ENCODE data around the gene ADCY7. TPM values are rescaled to one million over a fixed set of nuclear protein-coding genes. Genes with fewer than 3 reads are reported as not detected.

The ADCY7 gene
- total and polyA plus RNA-seq, 2 donors from 2014 or later: 0.86 to 40.5 TPM

DNA sequence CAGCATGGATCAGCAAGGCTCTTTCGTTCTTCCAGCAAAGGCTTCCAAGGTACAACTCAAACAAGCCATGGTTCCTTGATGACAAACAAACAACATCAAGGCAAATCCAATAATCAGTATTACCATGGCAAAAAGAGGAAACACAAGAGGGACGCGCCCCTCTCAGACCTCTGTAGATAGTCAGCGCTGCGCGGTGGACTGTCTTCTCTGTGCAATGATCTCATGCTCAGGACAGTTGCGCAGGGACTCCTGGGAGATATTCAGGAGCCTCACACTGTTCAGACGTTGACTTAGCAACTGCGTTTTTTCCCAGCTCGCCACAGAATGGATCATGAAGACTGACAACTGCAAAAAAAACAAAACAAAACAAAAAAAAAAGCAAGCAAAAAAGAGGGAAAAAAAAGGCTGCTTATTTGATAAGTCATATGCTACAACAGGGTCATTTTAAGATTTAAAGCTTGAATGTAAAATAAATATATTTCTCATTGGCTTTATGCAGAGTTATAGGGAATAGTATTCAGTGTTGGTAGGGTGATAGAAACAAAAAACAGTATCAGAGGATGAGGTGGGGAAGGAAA, 37.1 kb upstream of the ADCY7 start:
- no peaks in the 10 kb centered on the region for H3K9me3 ChIP-seq (ENCODE audit: control insufficient read depth in 2 of 3, insufficient read depth in 1 of 3, low read length in 3 of 3)
- H3K4me1 ChIP-seq (ENCODE audit: control insufficient read depth in 2 of 3, insufficient read depth in 2 of 3, low read depth in 1 of 3, low read length in 3 of 3): no peaks in the 10 kb centered on the region
- peaks cover 0 to 33% (median 11%) of the 10 kb centered on the region in 3 donors for H3K36me3 ChIP-seq (ENCODE audit: control insufficient read depth in 2 of 3, insufficient read depth in 3 of 3, low read length in 3 of 3)
- H3K4me3 ChIP-seq (ENCODE audit: low read length in 3 of 3): no peak overlapping the region
- intact Hi-C loops (cut with DNase I): loop anchor here (10.0 kb wide), 1 partner anchor 126 kb away; no protein-coding TSS in a partner anchor
- H3K27ac ChIP-seq (ENCODE audit: low read depth in 2 of 2, low read length in 2 of 2): no peak overlapping the region
- DNase-seq (no peak), FAIRE-seq (no peak)
- no peaks in the 10 kb centered on the region for H3K27me3 ChIP-seq (ENCODE audit: control insufficient read depth, insufficient read depth, low read length)
- no peak for TF ChIP-seq CTCF (IDR thresholded peaks at IDR 0.05; ENCODE audit: borderline replicate concordance, extremely low read depth, insufficient read depth)
- H3K9ac ChIP-seq (ENCODE audit: low read length in 3 of 3): no peak overlapping the region

DNA sequence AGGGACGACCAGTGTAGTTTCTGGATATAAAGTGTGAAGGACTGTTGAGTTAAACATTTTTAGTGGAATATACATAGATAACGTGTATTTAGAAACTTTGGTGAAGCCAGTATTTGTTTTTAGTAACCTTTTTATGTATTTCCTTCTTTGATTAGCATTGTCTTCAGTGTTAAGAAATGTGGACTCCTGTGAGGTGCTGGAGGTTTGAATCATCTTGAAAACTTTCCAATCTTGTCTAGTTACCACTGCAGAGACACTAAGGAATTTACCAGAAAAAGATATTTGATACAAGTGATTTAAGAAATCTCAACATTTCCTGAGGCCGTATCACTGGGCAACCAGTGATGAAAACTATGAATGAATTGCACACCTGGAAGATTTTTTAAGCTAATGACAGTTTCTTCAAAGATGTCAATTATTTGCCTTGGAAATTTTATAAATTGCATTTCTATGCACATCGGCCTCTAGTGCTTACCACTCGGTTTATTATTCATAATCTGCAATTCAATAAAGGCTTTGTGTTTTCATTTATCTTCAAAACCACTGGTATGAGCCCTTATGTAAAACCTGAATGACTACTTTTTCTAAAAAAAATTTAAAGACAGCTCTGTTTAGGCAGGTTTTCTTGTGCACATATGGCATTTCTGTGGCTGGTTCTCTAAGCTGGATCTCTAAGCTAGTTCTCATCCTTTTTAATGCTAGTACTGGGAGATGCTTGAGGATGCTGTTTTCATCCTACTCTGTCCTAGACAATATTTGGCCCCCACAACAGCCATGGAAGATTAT, 31.4 kb upstream of the ADCY7 start:
- Histone ChIP-seq H3K4me3 (ENCODE audit: low read length in 3 of 3) (no peak overlapping the region), H3K9ac (ENCODE audit: low read length in 3 of 3) (no peak overlapping the region), H3K27me3 (ENCODE audit: control insufficient read depth, insufficient read depth, low read length) (no peaks in the 10 kb centered on the region), H3K4me1 (ENCODE audit: control insufficient read depth in 2 of 3, insufficient read depth in 2 of 3, low read depth in 1 of 3, low read length in 3 of 3) (no peaks in the 10 kb centered on the region), H3K27ac (ENCODE audit: low read depth in 2 of 2, low read length in 2 of 2) (no peak overlapping the region), H3K36me3 (ENCODE audit: control insufficient read depth in 2 of 3, insufficient read depth in 3 of 3, low read length in 3 of 3) (no peaks in the 10 kb centered on the region), H3K9me3 (ENCODE audit: control insufficient read depth in 2 of 3, insufficient read depth in 1 of 3, low read length in 3 of 3) (no peaks in the 10 kb centered on the region)
- no peak for TF ChIP-seq CTCF (IDR thresholded peaks at IDR 0.05; ENCODE audit: borderline replicate concordance, extremely low read depth, insufficient read depth)
- intact Hi-C loops (cut with DNase I): no loop called here
- no peak for FAIRE-seq
- no peak for DNase-seq

DNA sequence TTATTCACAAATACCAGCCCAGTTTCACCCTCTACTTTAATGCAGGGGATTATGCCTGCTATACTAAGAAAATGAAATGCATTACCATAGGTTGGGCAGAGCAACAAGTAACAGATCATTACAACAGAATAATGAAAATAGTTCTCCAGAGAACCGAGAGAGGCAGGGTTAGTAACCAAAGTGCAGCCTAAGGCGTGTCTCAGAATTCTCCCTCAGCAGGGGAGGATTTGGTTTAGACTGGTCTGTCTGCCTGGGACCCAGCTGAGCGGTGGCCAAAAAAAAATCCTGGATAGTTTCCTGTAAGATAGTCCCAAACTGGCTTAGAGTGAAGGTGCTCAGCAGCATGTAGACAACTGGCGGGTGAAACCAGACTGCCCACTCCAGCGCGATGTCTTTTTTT, 30.8 kb upstream of the ADCY7 start:
- FAIRE-seq: no peak
- no peak overlapping the region for H3K4me3 ChIP-seq (ENCODE audit: low read length in 3 of 3)
- TF ChIP-seq CTCF (IDR thresholded peaks at IDR 0.05; ENCODE audit: borderline replicate concordance, extremely low read depth, insufficient read depth): no peak
- DNase-seq: no peak
- H3K27me3 ChIP-seq (ENCODE audit: control insufficient read depth, insufficient read depth, low read length): no peaks in the 10 kb centered on the region
- no peaks in the 10 kb centered on the region for H3K36me3 ChIP-seq (ENCODE audit: control insufficient read depth in 2 of 3, insufficient read depth in 3 of 3, low read length in 3 of 3)
- intact Hi-C loops (cut with DNase I): no loop called here
- no peak overlapping the region for H3K9ac ChIP-seq (ENCODE audit: low read length in 3 of 3)
- H3K9me3 ChIP-seq (ENCODE audit: control insufficient read depth in 2 of 3, insufficient read depth in 1 of 3, low read length in 3 of 3): no peaks in the 10 kb centered on the region
- H3K27ac ChIP-seq (ENCODE audit: low read depth in 2 of 2, low read length in 2 of 2): no peak overlapping the region
- no peaks in the 10 kb centered on the region for H3K4me1 ChIP-seq (ENCODE audit: control insufficient read depth in 2 of 3, insufficient read depth in 2 of 3, low read depth in 1 of 3, low read length in 3 of 3)

Measured in kidney (tissue), 14 donors.